Activated naive CD4-positive, alpha-beta T cell treated with anti-CD3 and anti-CD28 coated beads, Interleukin-2, amount 50 U/mL, for 24 hours (primary cell): ENCODE results near the gene POU6F2.
A peak's percentile ranks its signal among the peaks of the same experiment; 100 is the strongest.
"Not testable (repeated sequence)": the region's sequence is repeated elsewhere in the genome, so short reads cannot be mapped to it uniquely, and the experiment has no call there.

Experiments
- H3K27ac Mint-ChIP-seq: one replicate; pipeline ENCODE4 v1.8.0; 2021; ENCODE audit warnings: mild to moderate bottlenecking, mixed read lengths
- H3K27me3 Mint-ChIP-seq: one replicate; pipeline ENCODE4 v1.8.0; 2021; ENCODE audit warnings: mixed read lengths
- H3K36me3 Mint-ChIP-seq: one replicate; pipeline ENCODE4 v1.8.0; 2021; ENCODE audit warnings: mixed read lengths
- H3K4me1 Mint-ChIP-seq: one replicate; pipeline ENCODE4 v1.8.0; 2021; ENCODE audit warnings: mixed read lengths
- H3K4me3 Mint-ChIP-seq: one replicate; pipeline ENCODE4 v1.8.0; 2021; ENCODE audit warnings: mild to moderate bottlenecking, mixed read lengths
- H3K9me3 Mint-ChIP-seq: one replicate; pipeline ENCODE4 v1.8.0; 2021; ENCODE audit warnings: mixed read lengths

POU6F2 gene

DNA sequence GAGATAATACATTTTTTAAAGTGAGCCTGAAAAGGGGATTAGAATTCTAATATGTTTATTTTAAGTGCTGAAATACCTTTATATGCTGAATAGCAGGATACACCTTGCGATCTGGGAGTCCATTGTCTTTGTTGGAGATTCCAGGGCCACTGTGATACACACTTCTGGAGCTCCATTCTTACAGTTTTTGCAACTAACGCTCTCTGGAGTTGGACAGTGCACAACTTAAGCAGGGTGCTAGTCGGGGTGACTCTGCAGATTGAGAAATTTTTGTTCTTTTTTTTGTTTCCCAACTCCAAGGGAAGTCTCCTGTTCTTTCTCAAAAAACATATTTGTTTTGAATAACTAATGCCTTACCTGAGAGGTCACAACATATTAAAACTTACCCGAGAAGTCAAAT is 23.7 kb upstream of the POU6F2 start:
- no peaks in the 10 kb centered on the region for H3K4me1 Mint-ChIP-seq
- no peak overlapping the region for H3K27ac Mint-ChIP-seq
- no peak overlapping the region for H3K4me3 Mint-ChIP-seq
- peaks cover 20% of the 10 kb centered on the region for H3K27me3 Mint-ChIP-seq
- H3K9me3 Mint-ChIP-seq: no peaks in the 10 kb centered on the region
- H3K36me3 Mint-ChIP-seq: no peaks in the 10 kb centered on the region

DNA sequence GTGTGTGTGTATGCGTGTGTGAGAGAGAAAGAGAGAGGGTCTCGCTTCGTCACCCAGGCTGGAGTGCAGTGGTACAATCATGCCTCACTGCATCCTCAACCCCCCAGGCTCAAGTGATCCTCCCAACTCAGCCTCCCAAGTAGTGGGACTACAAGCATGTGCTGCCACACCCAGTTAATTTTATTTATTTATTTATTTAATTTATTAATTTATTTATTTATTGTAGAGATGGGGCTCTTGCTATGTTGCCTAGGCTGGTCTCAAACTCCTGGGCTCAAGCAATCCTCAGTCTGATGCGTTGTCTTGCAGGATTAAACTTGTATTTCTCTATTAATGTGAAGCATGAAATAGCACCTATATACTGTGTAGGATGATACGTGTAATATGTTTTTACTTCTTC is 21.8 kb upstream of the POU6F2 start:
- H3K36me3 Mint-ChIP-seq: no peaks in the 10 kb centered on the region
- H3K9me3 Mint-ChIP-seq: no peaks in the 10 kb centered on the region
- H3K27ac Mint-ChIP-seq: no peak overlapping the region
- no peaks in the 10 kb centered on the region for H3K4me1 Mint-ChIP-seq
- peaks cover 22% of the 10 kb centered on the region for H3K27me3 Mint-ChIP-seq
- H3K4me3 Mint-ChIP-seq: no peak overlapping the region

DNA sequence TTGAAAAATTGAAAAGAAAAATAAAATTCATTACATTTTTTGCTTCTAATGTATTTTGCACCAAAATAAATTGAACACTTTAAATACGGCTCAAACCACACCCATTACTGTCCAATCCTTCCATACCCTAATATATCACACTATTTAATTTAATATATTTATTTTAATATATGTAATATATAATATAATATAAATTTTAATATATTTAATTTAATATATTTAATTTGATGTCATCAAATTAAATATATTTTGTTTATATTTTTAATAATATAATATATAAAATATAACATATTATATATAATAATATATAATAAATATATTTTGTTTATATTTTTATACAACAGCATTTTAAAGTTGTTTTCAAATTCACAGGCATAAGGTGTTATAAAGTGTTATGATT is 15.7 kb upstream of the POU6F2 start:
- H3K9me3 Mint-ChIP-seq: peaks cover 8% of the 10 kb centered on the region
- H3K4me3 Mint-ChIP-seq: no peak overlapping the region
- H3K4me1 Mint-ChIP-seq: no peaks in the 10 kb centered on the region
- peaks cover 6% of the 10 kb centered on the region for H3K27me3 Mint-ChIP-seq
- no peak overlapping the region for H3K27ac Mint-ChIP-seq
- H3K36me3 Mint-ChIP-seq: no peaks in the 10 kb centered on the region

DNA sequence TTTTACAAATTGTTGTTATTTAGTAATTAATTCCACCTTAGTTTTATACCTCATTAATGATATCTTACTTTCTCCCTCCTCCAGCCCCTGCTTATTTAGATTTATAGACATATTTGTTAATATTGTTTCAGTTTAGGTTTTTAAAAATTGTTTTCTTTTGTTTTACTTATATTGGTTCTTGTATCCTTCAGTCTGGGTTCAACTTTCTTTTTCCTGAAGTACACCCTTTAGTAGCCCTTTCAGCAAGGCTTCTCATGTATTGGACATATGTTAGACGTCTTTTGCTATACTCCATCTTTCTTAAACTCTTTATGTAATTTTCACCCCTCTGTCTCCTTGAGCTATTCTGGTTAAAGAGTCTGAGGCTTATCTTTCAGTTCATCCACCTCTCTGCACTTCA is 12.8 kb upstream of the POU6F2 start:
- Mint-ChIP-seq H3K27ac (no peak overlapping the region), H3K4me1 (no peaks in the 10 kb centered on the region), H3K27me3 (peaks cover 6% of the 10 kb centered on the region), H3K4me3 (no peak overlapping the region), H3K9me3 (peaks cover 8% of the 10 kb centered on the region), H3K36me3 (no peaks in the 10 kb centered on the region)

DNA sequence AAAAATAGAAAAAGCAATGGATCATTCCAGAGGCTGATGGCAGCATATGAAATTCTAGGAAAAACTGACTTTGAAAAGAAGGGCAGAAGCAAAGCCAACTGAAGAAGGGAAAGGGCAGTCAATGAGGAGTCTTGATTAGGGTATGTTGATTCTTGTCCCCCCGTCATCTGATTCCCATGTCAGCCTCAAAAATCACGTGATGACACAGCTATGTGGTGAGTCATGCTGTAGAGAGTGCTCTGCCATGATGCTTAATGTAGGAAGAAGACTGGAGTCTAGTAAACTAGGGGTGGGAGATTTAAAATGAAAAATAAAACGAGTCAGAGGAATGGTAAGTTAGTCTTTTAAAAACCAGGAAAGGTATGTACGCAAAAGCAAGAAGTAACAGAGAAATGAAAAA is 3.9 kb upstream of the POU6F2 start:
- Mint-ChIP-seq H3K4me1 (no peaks in the 10 kb centered on the region), H3K27me3 (peaks cover 32% of the 10 kb centered on the region), H3K27ac (no peak overlapping the region), H3K36me3 (no peaks in the 10 kb centered on the region), H3K4me3 (no peak overlapping the region), H3K9me3 (no peaks in the 10 kb centered on the region)

DNA sequence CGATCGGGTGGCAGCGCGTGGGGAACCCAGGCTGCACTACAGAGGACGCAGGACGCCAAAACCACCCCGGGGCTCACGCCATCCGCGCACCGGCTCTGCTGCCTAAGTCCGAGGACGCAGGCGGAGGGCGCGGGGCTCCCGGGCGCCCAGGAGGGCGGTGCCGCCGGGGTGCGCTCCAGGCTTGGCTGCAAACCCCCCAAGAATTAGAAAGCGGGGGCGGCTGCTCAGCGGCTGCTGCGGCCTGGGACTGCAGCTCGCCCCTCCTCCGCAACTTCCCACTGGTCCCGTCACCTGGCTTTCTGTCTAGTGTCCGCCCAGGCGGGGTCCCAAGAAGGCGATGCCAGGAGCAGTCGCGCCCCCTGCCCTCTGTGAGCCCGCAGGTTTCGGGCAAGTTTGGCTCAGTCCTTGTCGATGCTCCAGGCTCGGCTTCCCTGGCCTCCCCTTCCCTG is 1.7 kb upstream of the POU6F2 start:
- no peaks in the 10 kb centered on the region for H3K9me3 Mint-ChIP-seq
- H3K27me3 Mint-ChIP-seq: peaks cover 35% of the 10 kb centered on the region
- no peak overlapping the region for H3K4me3 Mint-ChIP-seq
- no peaks in the 10 kb centered on the region for H3K4me1 Mint-ChIP-seq
- no peaks in the 10 kb centered on the region for H3K36me3 Mint-ChIP-seq
- H3K27ac Mint-ChIP-seq: no peak overlapping the region

DNA sequence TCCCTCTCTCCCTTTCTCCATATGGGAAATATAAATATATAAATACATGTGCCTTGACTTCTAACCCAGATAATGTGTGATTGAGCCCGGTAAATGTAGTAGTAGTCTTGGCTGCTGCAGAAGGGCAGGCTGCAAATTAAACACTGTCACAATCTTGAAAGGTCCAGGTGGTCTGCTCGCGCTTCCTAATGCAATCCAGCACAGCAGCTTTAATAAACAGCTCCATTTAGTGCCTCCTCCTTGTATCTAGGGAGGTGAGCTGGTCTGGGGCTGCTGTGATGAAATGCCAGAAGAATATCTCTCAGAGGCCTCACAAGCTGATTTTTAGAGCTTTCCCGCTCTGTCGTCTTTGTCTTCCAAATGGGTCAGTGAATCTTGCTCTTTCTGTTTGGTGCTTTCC is 782 bp downstream of the POU6F2 start:
- Mint-ChIP-seq H3K9me3 (no peaks in the 10 kb centered on the region), H3K36me3 (no peaks in the 10 kb centered on the region), H3K4me1 (no peaks in the 10 kb centered on the region), H3K27ac (no peak overlapping the region), H3K27me3 (peaks cover 40% of the 10 kb centered on the region), H3K4me3 (no peak overlapping the region)

DNA sequence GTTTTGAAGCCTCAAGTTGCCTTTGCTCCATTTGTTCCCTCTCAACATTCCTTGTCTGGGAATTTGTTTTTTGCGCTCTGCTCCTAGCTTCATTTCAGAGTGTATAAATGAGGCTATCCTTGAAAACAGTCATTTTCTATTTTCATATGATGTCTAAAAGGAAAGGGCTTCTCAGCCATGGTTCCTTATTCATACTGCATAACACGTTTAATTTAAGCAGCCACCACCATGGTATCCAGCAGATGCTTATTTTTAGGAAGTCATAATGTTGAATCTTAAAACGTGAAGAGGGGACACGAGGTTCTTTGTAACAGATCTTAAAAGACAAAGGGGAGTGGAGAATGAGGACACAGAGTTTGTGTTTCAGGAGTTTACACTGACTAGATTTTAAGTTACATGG is 14.5 kb downstream of the POU6F2 start:
- no peak overlapping the region for H3K4me3 Mint-ChIP-seq
- H3K9me3 Mint-ChIP-seq: no peaks in the 10 kb centered on the region
- H3K4me1 Mint-ChIP-seq: no peaks in the 10 kb centered on the region
- no peak overlapping the region for H3K27ac Mint-ChIP-seq
- peaks cover 7% of the 10 kb centered on the region for H3K27me3 Mint-ChIP-seq
- no peaks in the 10 kb centered on the region for H3K36me3 Mint-ChIP-seq

DNA sequence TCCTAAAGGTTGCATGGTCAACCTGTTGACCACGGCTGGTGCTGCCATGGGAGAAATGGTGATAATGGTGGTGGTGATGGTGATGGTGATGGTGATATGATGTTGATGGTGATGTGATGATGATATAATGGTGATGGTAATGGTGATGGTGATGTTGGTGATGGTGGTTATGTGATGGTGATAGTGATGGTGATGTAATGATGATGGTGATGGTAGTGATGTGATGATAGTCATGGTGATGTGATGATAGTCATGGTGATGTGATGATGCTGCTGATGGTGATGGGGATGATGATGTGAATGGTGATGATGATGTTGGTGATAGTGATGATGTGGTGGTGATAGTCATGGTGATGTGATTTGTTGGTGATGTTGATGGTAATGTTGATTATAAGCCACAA is 23.9 kb downstream of the POU6F2 start:
- Mint-ChIP-seq H3K4me1 (no peaks in the 10 kb centered on the region), H3K4me3 (no peak overlapping the region), H3K27ac (no peak overlapping the region), H3K36me3 (no peaks in the 10 kb centered on the region), H3K27me3 (no peaks in the 10 kb centered on the region), H3K9me3 (no peaks in the 10 kb centered on the region)

DNA sequence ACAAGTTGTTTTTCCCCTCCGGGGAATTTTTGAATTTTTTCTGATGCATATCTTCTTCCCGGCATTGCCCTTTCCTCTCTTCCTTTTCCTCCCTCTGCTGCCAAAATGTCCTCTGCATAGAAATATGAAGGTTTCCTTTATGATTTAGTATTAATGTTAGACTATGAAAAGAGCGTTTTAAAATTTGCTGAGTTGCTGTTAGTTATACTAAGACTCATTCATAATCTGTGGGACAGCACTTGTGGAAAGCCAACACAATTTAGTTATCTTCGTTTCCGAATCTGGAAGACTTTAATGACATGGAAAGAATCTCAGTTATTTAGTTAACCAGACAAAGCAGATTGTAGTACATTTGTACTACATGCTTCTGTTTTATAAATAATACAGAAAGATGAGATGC is 25.0 kb downstream of the POU6F2 start:
- Mint-ChIP-seq H3K27me3 (no peaks in the 10 kb centered on the region), H3K4me3 (no peak overlapping the region), H3K4me1 (no peaks in the 10 kb centered on the region), H3K27ac (peak overlapping the region; percentile 52), H3K36me3 (no peaks in the 10 kb centered on the region), H3K9me3 (no peaks in the 10 kb centered on the region)

DNA sequence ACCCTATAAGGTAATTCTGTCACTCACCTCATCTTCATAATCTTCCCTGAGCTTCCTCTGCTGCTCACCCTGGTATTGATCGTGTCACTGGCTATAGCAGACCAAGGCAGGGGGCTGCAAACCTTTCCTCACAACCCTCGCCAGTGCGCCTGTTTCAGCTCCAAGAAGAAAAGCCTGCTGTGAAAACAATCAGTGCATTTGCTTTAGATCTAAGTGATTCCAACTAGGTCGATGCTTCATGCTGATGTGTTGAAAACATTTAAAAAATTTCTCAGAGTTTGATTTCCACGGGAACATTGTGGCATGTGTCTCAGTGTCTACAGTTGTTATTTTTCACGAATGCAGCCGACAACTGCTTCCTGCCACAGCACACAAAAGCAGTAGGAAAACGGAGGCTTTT is 27.3 kb downstream of the POU6F2 start:
- Mint-ChIP-seq H3K4me3 (no peak overlapping the region), H3K9me3 (no peaks in the 10 kb centered on the region), H3K27me3 (no peaks in the 10 kb centered on the region), H3K27ac (no peak overlapping the region), H3K4me1 (no peaks in the 10 kb centered on the region), H3K36me3 (no peaks in the 10 kb centered on the region)

DNA sequence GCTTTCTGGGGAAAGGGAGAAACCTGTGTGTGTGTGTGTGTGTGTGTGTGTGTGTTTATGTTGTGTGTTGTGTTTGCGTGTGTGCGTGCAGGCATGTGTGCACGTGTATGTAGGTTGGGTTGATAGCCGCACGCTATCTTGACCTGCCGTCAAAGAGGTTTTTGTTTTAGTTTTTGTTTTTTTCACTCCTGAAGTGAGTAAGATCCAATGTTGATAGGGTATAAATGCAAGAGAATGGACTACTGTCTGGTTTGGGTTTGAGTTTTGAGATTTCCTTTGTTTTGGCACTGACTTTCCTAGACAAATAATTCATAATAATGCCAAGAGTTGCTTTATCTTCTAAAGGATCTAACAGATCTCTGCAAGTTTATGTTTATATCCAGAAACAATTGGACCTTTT is 27.8 kb downstream of the POU6F2 start:
- no peaks in the 10 kb centered on the region for H3K36me3 Mint-ChIP-seq
- no peak overlapping the region for H3K27ac Mint-ChIP-seq
- no peaks in the 10 kb centered on the region for H3K4me1 Mint-ChIP-seq
- no peaks in the 10 kb centered on the region for H3K9me3 Mint-ChIP-seq
- H3K27me3 Mint-ChIP-seq: no peaks in the 10 kb centered on the region
- no peak overlapping the region for H3K4me3 Mint-ChIP-seq

DNA sequence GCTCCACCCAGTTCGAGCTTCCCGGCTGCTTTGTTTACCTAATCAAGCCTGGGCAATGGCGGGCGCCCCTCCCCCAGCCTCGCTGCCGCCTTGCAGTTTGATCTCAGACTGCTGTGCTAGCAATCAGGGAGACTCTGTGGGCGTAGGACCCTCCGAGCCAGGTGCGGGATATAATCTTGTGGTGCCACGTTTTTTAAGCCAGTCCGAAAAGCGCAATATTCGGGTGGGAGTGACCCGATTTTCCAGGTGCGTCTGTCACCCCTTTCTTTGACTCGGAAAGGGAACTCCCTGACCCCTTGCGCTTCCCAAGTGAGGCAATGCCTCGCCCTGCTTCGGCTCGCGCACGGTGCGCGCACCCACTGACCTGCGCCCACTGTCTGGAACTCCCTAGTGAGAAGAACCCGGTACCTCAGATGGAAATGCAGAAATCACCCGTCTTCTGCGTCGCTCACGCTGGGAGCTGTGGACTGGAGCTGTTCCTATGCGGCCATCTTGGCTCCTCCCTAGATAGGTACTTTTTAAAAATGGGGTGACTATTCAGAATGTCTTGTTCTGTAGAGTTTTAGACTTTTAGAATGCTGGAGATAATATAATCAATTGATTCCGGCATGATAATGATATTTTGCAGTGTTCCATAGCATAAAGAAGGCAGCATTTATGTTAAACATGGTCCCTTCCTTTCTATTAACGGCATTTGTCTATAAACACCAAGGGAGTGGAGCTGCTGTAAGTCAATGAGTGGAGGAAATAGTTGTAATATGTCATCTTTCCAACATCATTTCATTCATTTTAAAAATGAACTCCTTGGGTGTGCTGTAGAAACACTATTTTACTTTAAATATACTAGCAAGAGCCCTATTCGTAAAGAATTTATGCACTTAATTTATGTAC is 35.6 kb downstream of the POU6F2 start:
- not testable (repeated sequence) for H3K27ac Mint-ChIP-seq, H3K36me3 Mint-ChIP-seq, H3K9me3 Mint-ChIP-seq, H3K27me3 Mint-ChIP-seq, H3K4me1 Mint-ChIP-seq, H3K4me3 Mint-ChIP-seq

DNA sequence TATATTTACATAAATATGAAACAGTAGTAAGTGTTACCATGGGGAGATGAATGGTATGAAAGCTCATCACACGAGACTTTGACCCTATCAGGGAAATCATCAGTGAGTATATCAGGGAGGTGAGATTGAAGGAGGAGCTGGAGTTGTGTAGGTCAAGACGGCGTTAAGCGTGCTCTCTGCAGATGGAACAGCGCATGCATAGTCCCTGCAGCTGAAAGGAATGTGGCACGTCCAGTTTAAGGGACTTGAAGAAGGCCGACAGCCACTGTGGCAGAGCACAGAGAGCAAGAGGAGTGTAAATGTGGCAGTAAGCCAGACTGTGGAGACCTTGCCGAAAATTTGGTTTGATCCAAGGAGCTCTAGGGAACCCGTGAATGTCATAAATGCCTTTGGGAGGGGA is 38.9 kb downstream of the POU6F2 start:
- Mint-ChIP-seq H3K36me3 (no peaks in the 10 kb centered on the region), H3K4me1 (no peaks in the 10 kb centered on the region), H3K27me3 (no peaks in the 10 kb centered on the region), H3K9me3 (no peaks in the 10 kb centered on the region), H3K4me3 (no peak overlapping the region), H3K27ac (no peak overlapping the region)

DNA sequence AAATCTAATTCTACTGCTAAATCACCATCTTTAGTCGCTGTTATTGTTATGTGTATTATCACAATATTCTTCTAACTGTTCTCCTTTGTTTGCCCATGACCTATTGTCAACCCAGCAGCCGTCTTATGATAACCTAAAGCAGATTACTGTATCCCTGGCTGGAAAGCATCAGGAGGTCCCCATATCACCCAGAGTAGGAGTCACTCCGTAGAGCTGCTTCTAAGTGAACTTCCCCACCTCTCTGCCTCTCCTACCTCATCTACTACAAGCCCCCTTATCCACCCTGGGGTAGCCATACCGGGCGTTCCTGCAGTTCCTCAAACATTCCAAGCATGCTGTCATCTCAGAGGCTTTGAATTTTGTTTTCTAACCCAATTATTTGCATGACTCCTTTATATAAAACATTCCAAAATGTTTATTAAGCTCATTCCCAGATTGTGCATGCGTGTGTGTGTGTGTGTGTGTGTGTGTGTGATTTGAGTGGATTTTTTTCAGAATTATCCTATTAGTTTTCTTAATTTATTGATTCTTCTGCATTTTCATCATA is 39.7 kb downstream of the POU6F2 start:
- Mint-ChIP-seq H3K27ac (no peak overlapping the region), H3K36me3 (no peaks in the 10 kb centered on the region), H3K4me1 (no peaks in the 10 kb centered on the region), H3K27me3 (no peaks in the 10 kb centered on the region), H3K9me3 (no peaks in the 10 kb centered on the region), H3K4me3 (no peak overlapping the region)

DNA sequence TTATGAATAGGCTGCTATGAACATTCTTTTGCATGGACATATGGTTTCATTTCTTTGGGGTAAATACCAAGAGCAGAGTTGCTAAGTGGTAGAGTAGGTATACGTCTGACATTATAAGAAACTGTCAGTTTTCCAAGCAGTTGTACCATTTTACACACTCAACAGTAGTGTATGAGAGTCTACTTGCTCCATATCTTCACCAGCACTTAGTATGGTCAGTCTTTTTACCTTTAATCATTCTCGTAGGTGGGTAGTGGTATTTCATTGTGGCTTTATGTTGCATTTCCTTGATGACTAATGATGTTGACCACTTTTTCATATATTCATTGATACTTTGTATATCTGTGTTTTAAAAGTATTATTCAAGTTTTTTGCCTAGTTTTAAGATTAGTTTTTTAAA is 45.1 kb downstream of the POU6F2 start:
- Mint-ChIP-seq H3K9me3 (no peaks in the 10 kb centered on the region), H3K36me3 (no peaks in the 10 kb centered on the region), H3K27me3 (peaks cover 2% of the 10 kb centered on the region), H3K4me1 (no peaks in the 10 kb centered on the region), H3K27ac (no peak overlapping the region), H3K4me3 (no peak overlapping the region)

DNA sequence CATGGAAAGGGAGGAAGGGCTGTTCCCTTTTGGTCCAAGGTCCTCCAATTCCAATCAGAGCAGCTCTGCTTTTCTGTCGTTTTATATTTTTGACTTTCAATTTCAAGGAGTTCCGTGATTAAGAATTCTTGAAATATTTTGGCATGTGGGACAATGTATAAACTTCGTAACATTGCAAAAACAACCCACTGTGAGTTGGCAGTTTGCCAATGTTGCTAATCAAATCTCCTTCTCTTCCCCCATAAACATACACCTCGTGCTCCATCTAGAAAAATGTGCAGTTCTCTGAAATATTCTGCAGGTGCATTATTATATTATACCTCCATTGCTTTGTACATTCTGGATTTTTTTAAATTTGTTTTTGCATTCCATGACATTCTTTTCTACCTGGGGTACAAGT is 49.8 kb downstream of the POU6F2 start:
- Mint-ChIP-seq H3K4me1 (no peaks in the 10 kb centered on the region), H3K4me3 (no peak overlapping the region), H3K27ac (no peak overlapping the region), H3K27me3 (peaks cover 4% of the 10 kb centered on the region), H3K36me3 (no peaks in the 10 kb centered on the region), H3K9me3 (no peaks in the 10 kb centered on the region)
